Heart left ventricle (tissue), 16 donors: Measurements from ENCODE around the gene FTCD. TPM values are rescaled to one million over a fixed set of nuclear protein-coding genes. Genes with fewer than 3 reads are reported as not detected.

ENCODE experiments used
- ATAC-seq, 4 donors: fragments of 200-7000 bp; cut with Tn5 transposase; one replicate each; pipeline ENCODE4 v1.9.1; 2020 to 2022; ENCODE audit warnings: moderate library complexity in 4 of 4, mild to moderate bottlenecking in 3 of 4, moderate number of reproducible peaks in 1 of 4
- DNase-seq, 5 donors: peaks; one replicate each; pipeline ENCODE4 v3.0.0-alpha.2; 2020
- H3K27ac ChIP-seq, 12 donors: fragments of 200-600 bp; sonication (generic) in 4 of 12; one replicate each; pipeline versions ENCODE4 v1.5.0 to v1.8.0; 2016 to 2022; ENCODE audit warnings: mild to moderate bottlenecking in 2 of 12
- H3K27me3 ChIP-seq, 9 donors: fragments of 200-600 bp; sonication (generic) in 2 of 9; one replicate each; pipeline versions ENCODE4 v1.5.1 to v1.8.0; 2016 to 2022; ENCODE audit warnings: mild to moderate bottlenecking in 3 of 9
- H3K36me3 ChIP-seq, 9 donors: fragments of 200-600 bp; sonication (generic) in 2 of 9; one replicate each; pipeline versions ENCODE4 v1.5.0 to v1.8.0; 2018 to 2022; ENCODE audit warnings: mild to moderate bottlenecking in 2 of 9
- H3K4me1 ChIP-seq, 12 donors: fragments of 200-600 bp; sonication (generic) in 4 of 12; one replicate each; pipeline versions ENCODE4 v1.5.0 to v1.8.0; 2016 to 2022; ENCODE audit warnings: mild to moderate bottlenecking in 3 of 12
- H3K4me3 ChIP-seq, 12 donors: fragments of 200-600 bp; sonication (generic) in 4 of 12; one replicate each; pipeline versions ENCODE4 v1.5.0 to v1.8.0; 2017 to 2022; ENCODE audit warnings: mild to moderate bottlenecking in 9 of 12, moderate library complexity in 4 of 12
- H3K9me3 ChIP-seq, 12 donors: fragments of 200-600 bp; sonication (generic) in 4 of 12; one replicate each; pipeline versions ENCODE4 v1.5.0 to v1.8.0; 2016 to 2022; ENCODE audit warnings: mild to moderate bottlenecking in 1 of 12
- CTCF ChIP-seq, 12 donors: fragments of 200-600 bp; sonication (generic) in 4 of 12; IDR thresholded peaks; one replicate each; pipeline versions ENCODE4 v1.5.0 to v1.8.0; 2018 to 2022; ENCODE audit warnings: antibody characterized with exemption in 12 of 12, mild to moderate bottlenecking in 5 of 12
- POLR2A ChIP-seq, 2 donors: fragments of 450-650 bp; IDR thresholded peaks; one replicate each; pipeline ENCODE4 v1.6.1; 2017; ENCODE audit warnings: antibody characterized with exemption in 2 of 2, mild to moderate bottlenecking in 2 of 2, moderate library complexity in 2 of 2
- WGBS, 4 donors: extraction: QIAGEN DNeasy Blood & Tissue Kit in 2 of 4; methylation state at CpG; one replicate each; pipeline versions ENCODE4 v1.1.5 to v1.1.7; 2013 to 2018; 5-methylcytosine and 5-hydroxymethylcytosine counted together
- intact Hi-C, 10 donors: fragments of 100-400 bp; cut with DNase I; formaldehyde crosslinking; loops; one replicate each; pipeline versions ENCODE4 v1.11.1 to v1.14.2; 2022
- polyA plus RNA-seq, 2 donors: library from polyadenylated mRNA; stranded (reverse); fragments of 200-250 nt; gene quantifications; one replicate each; pipeline ENCODE4 v1.2.3, GENCODE V29; 2013
- total RNA-seq, 9 donors: library from RNA; depleted of rRNA in 2 of 9; stranded (reverse); fragments of >200 nt in 2 of 9; fragmentation: NEBNext Ultra II Directional in 3 of 9; extraction: Animal tissue kit (Norgen Biotek cat#: 25700) in 3 of 9; gene quantifications; one replicate each; pipeline versions ENCODE4 v1.1.0 to v1.2.4, GENCODE V29; 2016 to 2023
- donor health status: ischemic (EF 13 %, LVEDD 7.1; RV severe dilation, severe dysfunction).
- donor health status: healthy with polysubstance abuse.
- donor health status: DM: no; HTN: yes; CAD: no.
- donor health status: DM: no; HTN: no; CAD: no.
- donor health status: ischemic (EF 25% LVEDD 6.9; RV normal size, moderate dysfunction).
- donor health status: ischemic (EF 25% LVEDD 5.7; RV mildly dilated, moderate dysfunction).
- donor health status: healthy.
- donor health status: DM: yes; HTN: yes; CAD: no.
- donor health status: ischemic (EF 35%, LVEDD 5.7; RV mildly dilated, moderate dysfunction).
- donor health status: nonischemic (EF 11% LVEDD 7.7; RV severe dilation, severe dysfunction).
- donor health status: DM: yes; HTN: yes; CAD: no.
- donor health status: PGD.
- donor health status: ischemic (EF 29% LVEDD 5.4; RV normal size, mild dysfunction).
- donor health status: nonischemic (EF 23%, LVEDD 6.1; RV moderate dilation, normal function).

Gene FTCD
- total and polyA plus RNA-seq, 11 donors: 0.17 to 3.1 (median 1.2) TPM; not detected in 1

GRCh38 chr21:46096596-46097335, 58.6 kb downstream of the FTCD start:
- H3K9me3 ChIP-seq: peaks cover 0 to 1% (median 0%) of the 10 kb centered on the region in 12 donors
- peaks cover 0 to 35% (median 10%) of the 10 kb centered on the region in 12 donors for H3K4me1 ChIP-seq
- H3K27me3 ChIP-seq: peaks cover 0 to 20% (median 0%) of the 10 kb centered on the region in 9 donors
- 88 to 95% (median 92%) methylated on average over 14 to 16 of the region's 16 CpGs for WGBS, 4 donors
- H3K27ac ChIP-seq: peak overlapping the region in 11 of 12 donors; percentile 73 to 99 (median 94)
- TF ChIP-seq POLR2A (IDR thresholded peaks at IDR 0.05): no peak
- no peak for TF ChIP-seq CTCF (IDR thresholded peaks at IDR 0.05)
- no peaks in the 10 kb centered on the region for H3K36me3 ChIP-seq
- intact Hi-C loops: loop anchor here in 6 of 10 donors (5.0 to 10.0 kb wide), 3 partner anchors 72 to 124 kb away; no protein-coding TSS in a partner anchor
- DNase-seq: peak in 4 of 5 donors; percentile 8 to 35 (median 26)
- ATAC-seq: no peak
- H3K4me3 ChIP-seq: peak overlapping the region in 10 of 12 donors; percentile 68 to 97 (median 88)

GRCh38 chr21:46095814-46096595, 59.4 kb downstream of the FTCD start:
- intact Hi-C loops: loop anchor here in 6 of 10 donors (5.0 to 10.0 kb wide), 3 partner anchors 71 to 124 kb away; no protein-coding TSS in a partner anchor
- Histone ChIP-seq H3K27ac (peak overlapping the region in 5 of 12 donors; percentile 0 to 99 (median 24)), H3K9me3 (no peaks in the 10 kb centered on the region), H3K4me1 (peaks cover 0 to 35% (median 10%) of the 10 kb centered on the region in 12 donors), H3K4me3 (no peak overlapping the region), H3K36me3 (no peaks in the 10 kb centered on the region), H3K27me3 (peaks cover 0 to 20% (median 0%) of the 10 kb centered on the region in 9 donors)
- ATAC-seq: no peak
- TF ChIP-seq POLR2A (IDR thresholded peaks at IDR 0.05): no peak
- no peak for TF ChIP-seq CTCF (IDR thresholded peaks at IDR 0.05)
- 88 to 98% (median 93%) methylated on average over 8 to 12 of the region's 12 CpGs for WGBS, 4 donors
- peak in 2 of 5 donors; percentile 7 to 11 for DNase-seq

GRCh38 chr21:46095083-46095719, 60.2 kb downstream of the FTCD start:
- H3K36me3 ChIP-seq: no peaks in the 10 kb centered on the region
- H3K4me3 ChIP-seq: no peak overlapping the region
- ATAC-seq: no peak
- H3K27ac ChIP-seq: peak overlapping the region in 4 of 12 donors; percentile 0 to 99 (median 29)
- H3K9me3 ChIP-seq: no peaks in the 10 kb centered on the region
- TF ChIP-seq POLR2A (IDR thresholded peaks at IDR 0.05): no peak
- peak in 4 of 12 donors; percentile 5 to 19 (median 14) for TF ChIP-seq CTCF (IDR thresholded peaks at IDR 0.05)
- H3K27me3 ChIP-seq: peaks cover 0 to 20% (median 0%) of the 10 kb centered on the region in 9 donors
- intact Hi-C loops: loop anchor here in 6 of 10 donors (5.0 to 10.0 kb wide), 3 partner anchors 70 to 123 kb away; no protein-coding TSS in a partner anchor
- WGBS, 4 donors: 68 to 84% (median 76%) methylated on average over 16 of the region's 16 CpGs
- peak in 3 of 5 donors; percentile 8 to 21 (median 20) for DNase-seq
- H3K4me1 ChIP-seq: peaks cover 0 to 31% (median 10%) of the 10 kb centered on the region in 12 donors
